ENCODE measurements around the gene SCN7A. TPM values are rescaled to one million over a fixed set of nuclear protein-coding genes. Genes with fewer than 3 reads are reported as not detected.
"Not testable (repeated sequence)": the region's sequence is repeated elsewhere in the genome, so short reads cannot be mapped to it uniquely, and the experiment has no call there.

Gene SCN7A
- total RNA-seq, 1 experiment from 2014 or later: not detected

DNA sequence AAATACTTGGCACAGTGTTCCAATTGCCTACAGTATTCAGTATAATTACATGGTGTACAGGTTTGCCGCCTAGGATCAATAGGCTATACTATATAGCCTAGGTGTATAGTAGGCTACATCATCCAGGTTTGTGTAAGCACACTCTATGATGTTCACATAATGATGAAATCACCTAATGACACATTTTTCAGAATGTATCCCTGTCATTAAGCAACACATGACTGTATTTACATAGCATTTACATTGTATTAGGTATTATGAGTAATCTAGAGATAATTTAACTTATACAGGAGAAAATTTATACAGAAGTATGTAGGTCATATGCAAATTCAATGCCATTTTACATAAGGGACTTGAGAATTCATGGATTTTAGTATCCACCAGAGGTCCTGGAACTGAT is 35.4 kb downstream of the SCN7A start:
- no TSS peak for BruUV-seq (replicated peaks)
- Histone ChIP-seq H3K27ac (ENCODE audit: low read depth, low read length, poor library complexity, severe bottlenecking) (no peak overlapping the region), H3K4me1 (ENCODE audit: insufficient read depth, low read length, poor library complexity, severe bottlenecking) (no peaks in the 10 kb centered on the region), H3K9me3 (ENCODE audit: low read depth, low read length, poor library complexity, severe bottlenecking) (no peaks in the 10 kb centered on the region), H3K4me3 (ENCODE audit: low read depth, low read length, poor library complexity, severe bottlenecking) (no peak overlapping the region), H3K36me3 (ENCODE audit: insufficient read depth, low read length, poor library complexity, severe bottlenecking) (no peaks in the 10 kb centered on the region), H3K27me3 (replicated peaks; ENCODE audit: insufficient read depth, low read depth, low read length, poor library complexity) (no peaks in the 10 kb centered on the region)
- CTCF ChIA-PET: no interaction called here
- intact Hi-C loops (cut with micrococcal nuclease; ENCODE audit: unreplicated experiment): no loop called here
- DNase-seq (ENCODE audit: low spot score): no peak
- POLR2A ChIA-PET (ENCODE audit: low non-redundant PET): no interaction called here
- no peak for TF ChIP-seq CTCF (conservative IDR thresholded peaks at IDR 0.05; ENCODE audit: low read depth, low read length)
- no peak for TF ChIP-seq EZH2 (IDR thresholded peaks at IDR 0.05; ENCODE audit: borderline replicate concordance, low read depth, low read length, poor library complexity, severe bottlenecking)

GRCh38 chr2:166455823-166456222 is 38.2 kb downstream of the SCN7A start:
- H3K4me3 ChIP-seq (ENCODE audit: low read depth, low read length, poor library complexity, severe bottlenecking); H3K9me3 ChIP-seq (ENCODE audit: low read depth, low read length, poor library complexity, severe bottlenecking); BruUV-seq (replicated peaks); H3K4me1 ChIP-seq (ENCODE audit: insufficient read depth, low read length, poor library complexity, severe bottlenecking); DNase-seq (ENCODE audit: low spot score); POLR2A ChIA-PET (ENCODE audit: low non-redundant PET); H3K27ac ChIP-seq (ENCODE audit: low read depth, low read length, poor library complexity, severe bottlenecking); intact Hi-C loops (cut with micrococcal nuclease; ENCODE audit: unreplicated experiment); H3K36me3 ChIP-seq (ENCODE audit: insufficient read depth, low read length, poor library complexity, severe bottlenecking); H3K27me3 ChIP-seq (replicated peaks; ENCODE audit: insufficient read depth, low read depth, low read length, poor library complexity); CTCF ChIA-PET: not testable (repeated sequence)

DNA sequence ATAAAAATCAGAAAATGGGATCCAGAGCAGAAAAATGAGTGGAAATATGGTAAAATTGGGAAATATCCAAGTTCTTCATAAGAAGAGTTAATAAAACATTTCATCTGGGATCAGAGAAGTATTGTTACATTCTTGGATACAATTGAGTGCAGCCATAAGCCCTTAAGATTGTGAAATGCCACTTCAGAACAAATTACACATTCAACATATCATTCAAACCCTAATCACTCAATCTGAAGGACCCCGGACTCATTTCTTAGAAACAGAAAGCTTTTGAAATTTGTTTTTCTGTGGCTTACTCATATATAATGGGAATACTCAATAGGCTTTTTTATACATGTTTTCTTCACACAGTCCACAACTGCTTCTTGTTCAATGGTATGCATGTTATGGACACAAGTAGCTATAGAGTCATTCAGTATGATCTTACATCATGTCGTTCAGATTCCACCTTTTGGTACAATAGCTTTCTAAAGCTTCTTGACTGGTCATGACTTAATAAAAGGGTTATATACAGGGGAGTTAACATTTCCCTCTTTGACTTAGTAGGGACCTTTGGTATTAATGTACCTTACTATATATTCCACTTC is 39.9 kb downstream of the SCN7A start:
- H3K4me3 ChIP-seq (ENCODE audit: low read depth, low read length, poor library complexity, severe bottlenecking): no peak overlapping the region
- CTCF ChIA-PET: no interaction called here
- TF ChIP-seq CTCF (conservative IDR thresholded peaks at IDR 0.05; ENCODE audit: low read depth, low read length): no peak
- TF ChIP-seq EZH2 (IDR thresholded peaks at IDR 0.05; ENCODE audit: borderline replicate concordance, low read depth, low read length, poor library complexity, severe bottlenecking): no peak
- H3K9me3 ChIP-seq (ENCODE audit: low read depth, low read length, poor library complexity, severe bottlenecking): no peaks in the 10 kb centered on the region
- intact Hi-C loops (cut with micrococcal nuclease; ENCODE audit: unreplicated experiment): no loop called here
- POLR2A ChIA-PET (ENCODE audit: low non-redundant PET): no interaction called here
- DNase-seq (ENCODE audit: low spot score): no peak
- BruUV-seq (replicated peaks): no TSS peak
- no peaks in the 10 kb centered on the region for H3K36me3 ChIP-seq (ENCODE audit: insufficient read depth, low read length, poor library complexity, severe bottlenecking)
- H3K4me1 ChIP-seq (ENCODE audit: insufficient read depth, low read length, poor library complexity, severe bottlenecking): no peaks in the 10 kb centered on the region
- no peak overlapping the region for H3K27ac ChIP-seq (ENCODE audit: low read depth, low read length, poor library complexity, severe bottlenecking)
- H3K27me3 ChIP-seq (replicated peaks; ENCODE audit: insufficient read depth, low read depth, low read length, poor library complexity): no peaks in the 10 kb centered on the region

DNA sequence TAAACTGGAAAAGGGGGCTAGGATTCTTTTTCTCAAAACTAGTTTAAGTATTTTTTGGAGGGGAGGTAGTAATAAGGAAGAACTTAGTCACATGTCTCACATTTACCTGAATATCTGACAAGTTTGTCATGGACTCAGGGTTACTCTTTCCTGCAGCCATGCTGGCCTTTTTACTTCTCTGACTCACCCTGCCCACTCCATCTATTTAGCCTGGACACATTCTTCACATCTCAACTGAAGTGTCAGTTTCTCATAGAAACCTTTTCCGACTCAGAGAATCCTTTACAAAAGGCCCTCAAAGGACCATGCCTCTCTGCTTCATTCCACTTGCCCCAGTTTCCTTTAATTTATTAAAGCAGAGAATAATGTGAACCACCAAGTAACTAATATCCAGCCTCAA is 42.6 kb downstream of the SCN7A start:
- no peaks in the 10 kb centered on the region for H3K4me1 ChIP-seq (ENCODE audit: insufficient read depth, low read length, poor library complexity, severe bottlenecking)
- POLR2A ChIA-PET (ENCODE audit: low non-redundant PET): no interaction called here
- no peaks in the 10 kb centered on the region for H3K9me3 ChIP-seq (ENCODE audit: low read depth, low read length, poor library complexity, severe bottlenecking)
- H3K27me3 ChIP-seq (replicated peaks; ENCODE audit: insufficient read depth, low read depth, low read length, poor library complexity): no peaks in the 10 kb centered on the region
- no peak overlapping the region for H3K4me3 ChIP-seq (ENCODE audit: low read depth, low read length, poor library complexity, severe bottlenecking)
- CTCF ChIA-PET: no interaction called here
- intact Hi-C loops (cut with micrococcal nuclease; ENCODE audit: unreplicated experiment): no loop called here
- BruUV-seq (replicated peaks): no TSS peak
- DNase-seq (ENCODE audit: low spot score): no peak
- no peak overlapping the region for H3K27ac ChIP-seq (ENCODE audit: low read depth, low read length, poor library complexity, severe bottlenecking)
- H3K36me3 ChIP-seq (ENCODE audit: insufficient read depth, low read length, poor library complexity, severe bottlenecking): no peaks in the 10 kb centered on the region
- TF ChIP-seq CTCF (conservative IDR thresholded peaks at IDR 0.05; ENCODE audit: low read depth, low read length): no peak
- no peak for TF ChIP-seq EZH2 (IDR thresholded peaks at IDR 0.05; ENCODE audit: borderline replicate concordance, low read depth, low read length, poor library complexity, severe bottlenecking)
